GM18507 (cell line): ENCODE measurements around the gene HSDL2.
"Not testable (repeated sequence)": the region's sequence is repeated elsewhere in the genome, so short reads cannot be mapped to it uniquely, and the experiment has no call there.

Experiments
- DNase-seq: peaks from one replicate; pipeline ENCODE4 v3.0.0; 2011; ENCODE audit warnings: low read depth; ENCODE audit not compliant: insufficient read length; ENCODE audit errors: extremely low spot score
- FAIRE-seq: peaks from 2 replicates; lab custom pipeline; 2011; peaks lifted over from hg19 to GRCh38; lab: Jason Lieb, UNC

The HSDL2 gene

GRCh38 chr9:112487799-112488340 is 108.0 kb downstream of the HSDL2 start:
- FAIRE-seq = no peak
- no peak for DNase-seq

GRCh38 chr9:112489039-112489546 is 109.2 kb downstream of the HSDL2 start:
- DNase-seq = no peak
- no peak for FAIRE-seq

- DNase-seq (no peak), FAIRE-seq (no peak)
Observed at GRCh38 chr9:112489876-112490666, 110.2 kb downstream of the HSDL2 start.

- FAIRE-seq (no peak), DNase-seq (no peak)
Observed at GRCh38 chr9:112493393-112494137, 113.7 kb downstream of the HSDL2 start.

- DNase-seq (no peak), FAIRE-seq (no peak)
Observed at GRCh38 chr9:112494153-112494552, 114.2 kb downstream of the HSDL2 start.

GRCh38 chr9:112495614-112496013 is 115.7 kb downstream of the HSDL2 start:
- FAIRE-seq (no peak), DNase-seq (no peak)

GRCh38 chr9:112496074-112496722 is 116.3 kb downstream of the HSDL2 start:
- DNase-seq = no peak
- FAIRE-seq = no peak

- FAIRE-seq (no peak), DNase-seq (no peak)
Observed at GRCh38 chr9:112500842-112501241, 120.9 kb downstream of the HSDL2 start.

- DNase-seq = no peak
- no peak for FAIRE-seq
Observed at GRCh38 chr9:112501287-112501686, 121.4 kb downstream of the HSDL2 start.

- FAIRE-seq = no peak
- DNase-seq = no peak
Observed at GRCh38 chr9:112502175-112502946, 122.5 kb downstream of the HSDL2 start.

GRCh38 chr9:112503170-112503569 is 123.3 kb downstream of the HSDL2 start:
- DNase-seq (no peak), FAIRE-seq (no peak)

GRCh38 chr9:112505086-112505485 is 125.2 kb downstream of the HSDL2 start:
- DNase-seq (no peak), FAIRE-seq (no peak)

GRCh38 chr9:112505607-112506006 is 125.7 kb downstream of the HSDL2 start:
- FAIRE-seq = no peak
- no peak for DNase-seq

GRCh38 chr9:112506571-112506970 is 126.7 kb downstream of the HSDL2 start:
- DNase-seq = no peak
- no peak for FAIRE-seq

- no peak for FAIRE-seq
- DNase-seq = no peak
Observed at GRCh38 chr9:112507001-112507680, 127.2 kb downstream of the HSDL2 start.

GRCh38 chr9:112508377-112508776 is 128.5 kb downstream of the HSDL2 start:
- DNase-seq (no peak), FAIRE-seq (no peak)

GRCh38 chr9:112512377-112512776 is 132.5 kb downstream of the HSDL2 start:
- not testable (repeated sequence) for FAIRE-seq, DNase-seq

GRCh38 chr9:112516769-112517168 is 136.9 kb downstream of the HSDL2 start:
- FAIRE-seq = no peak
- no peak for DNase-seq

- no peak for FAIRE-seq
- DNase-seq = no peak
Observed at GRCh38 chr9:112520069-112520468, 140.2 kb downstream of the HSDL2 start.
